NK-92 treated with Interleukin-12 subunit alpha and Interleukin-12 subunit beta, amount 100 ng/mL, for 24 hours (cell line): ENCODE results near the gene SLC25A29.

ENCODE experiments used
- DNase-seq: peaks from one replicate; lab custom pipeline; 2025; lab: John Stamatoyannopoulos, UW

SLC25A29 gene

DNA sequence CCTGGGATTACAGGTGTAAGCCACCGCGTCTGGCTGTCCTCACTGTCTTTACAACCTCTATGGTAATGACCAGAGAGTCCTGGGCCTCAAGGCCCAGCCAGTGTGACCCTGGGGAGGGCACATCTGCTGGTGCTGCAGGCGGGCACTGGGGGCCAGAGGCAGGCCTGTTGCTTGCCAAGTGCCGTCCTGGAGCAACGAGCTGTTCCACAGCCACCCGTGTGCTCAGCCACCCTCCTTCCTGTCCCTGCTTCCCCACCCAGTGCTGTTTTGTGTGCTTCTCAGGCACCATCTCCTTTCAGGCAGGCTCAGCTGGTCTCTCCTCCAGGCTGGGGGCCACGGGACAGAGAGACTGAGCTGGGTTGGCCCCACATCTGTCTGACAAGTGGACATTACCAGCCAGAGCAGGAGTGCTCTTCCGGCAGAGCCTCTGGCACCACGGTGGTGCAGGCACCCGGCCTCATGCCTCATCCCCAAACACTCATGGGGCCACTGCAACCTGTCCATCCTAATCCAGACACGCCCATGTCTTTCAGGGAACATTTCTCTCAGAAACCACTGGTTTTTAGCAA lies 25.9 kb upstream of the SLC25A29 start:
- DNase-seq = no peak

DNA sequence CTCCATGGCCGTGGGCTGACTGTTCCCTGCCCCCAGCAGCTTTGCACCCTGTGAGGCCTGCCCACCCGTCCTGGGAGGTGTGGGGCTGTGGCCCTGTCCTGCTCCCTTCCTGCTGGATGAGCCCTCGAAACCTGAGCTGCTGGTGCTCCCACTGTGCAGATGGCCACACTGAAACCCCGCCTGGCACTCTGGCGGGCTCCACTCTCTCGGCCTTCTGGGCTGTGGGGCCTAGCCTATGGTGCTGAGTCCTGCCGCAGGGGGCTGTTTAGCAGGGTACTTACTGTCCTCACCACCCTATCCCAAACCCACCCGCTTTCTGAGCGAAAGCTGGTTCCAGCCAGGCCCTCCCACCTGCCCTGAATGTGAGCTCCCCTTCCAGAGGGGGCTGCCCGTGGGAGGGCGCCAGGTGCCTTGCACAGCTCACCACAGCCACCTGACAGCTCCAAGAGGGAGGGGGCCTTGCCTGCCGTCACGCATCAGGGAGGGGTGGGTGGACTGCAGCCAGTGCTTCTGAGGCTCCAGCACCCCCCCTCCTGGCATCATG lies 24.2 kb upstream of the SLC25A29 start:
- no peak for DNase-seq

DNA sequence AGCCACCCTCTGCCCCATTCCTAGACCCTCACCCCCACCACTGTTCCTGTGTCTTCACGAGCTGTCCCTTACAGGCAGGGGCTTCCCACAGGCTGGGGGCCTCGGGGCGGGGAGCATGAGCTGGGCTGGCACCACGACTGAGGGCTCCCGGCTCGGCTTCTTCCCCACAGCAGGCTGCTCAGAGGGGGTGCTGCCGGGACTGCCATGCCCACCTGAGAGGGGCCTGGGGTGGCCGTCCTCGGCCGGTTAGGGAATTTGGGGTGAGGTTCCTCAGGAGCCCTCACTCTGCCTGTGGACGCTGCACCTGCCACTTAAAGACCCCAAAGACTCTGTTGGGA lies 23.7 kb upstream of the SLC25A29 start:
- no peak for DNase-seq

DNA sequence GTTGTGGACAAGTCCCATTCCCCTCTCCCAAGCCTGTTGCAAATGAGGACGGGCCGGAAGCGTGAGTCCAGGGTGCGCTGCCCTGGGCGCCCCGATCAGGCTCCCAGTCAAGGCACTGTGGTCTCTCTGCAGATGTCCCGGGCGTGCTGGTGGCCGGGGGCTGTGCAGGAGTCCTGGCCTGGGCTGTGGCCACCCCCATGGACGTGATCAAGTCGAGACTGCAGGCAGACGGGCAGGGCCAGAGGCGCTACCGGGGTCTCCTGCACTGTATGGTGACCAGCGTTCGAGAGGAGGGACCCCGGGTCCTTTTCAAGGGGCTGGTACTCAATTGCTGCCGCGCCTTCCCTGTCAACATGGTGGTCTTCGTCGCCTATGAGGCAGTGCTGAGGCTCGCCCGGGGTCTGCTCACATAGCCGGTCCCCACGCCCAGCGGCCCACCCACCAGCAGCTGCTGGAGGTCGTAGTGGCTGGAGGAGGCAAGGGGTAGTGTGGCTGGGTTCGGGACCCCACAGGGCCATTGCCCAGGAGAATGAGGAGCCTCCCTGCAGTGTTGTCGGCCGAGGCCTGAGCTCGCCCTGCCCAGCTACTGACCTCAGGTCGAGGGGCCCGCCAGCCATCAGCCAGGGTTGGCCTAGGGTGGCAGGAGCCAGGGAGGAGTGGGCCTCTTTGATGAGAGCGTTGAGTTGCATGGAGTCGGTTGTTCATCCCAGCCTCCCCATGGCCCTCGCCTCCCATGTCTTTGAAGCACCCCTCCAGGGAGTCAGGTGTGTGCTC lies 23.2 kb upstream of the SLC25A29 start:
- no peak for DNase-seq

DNA sequence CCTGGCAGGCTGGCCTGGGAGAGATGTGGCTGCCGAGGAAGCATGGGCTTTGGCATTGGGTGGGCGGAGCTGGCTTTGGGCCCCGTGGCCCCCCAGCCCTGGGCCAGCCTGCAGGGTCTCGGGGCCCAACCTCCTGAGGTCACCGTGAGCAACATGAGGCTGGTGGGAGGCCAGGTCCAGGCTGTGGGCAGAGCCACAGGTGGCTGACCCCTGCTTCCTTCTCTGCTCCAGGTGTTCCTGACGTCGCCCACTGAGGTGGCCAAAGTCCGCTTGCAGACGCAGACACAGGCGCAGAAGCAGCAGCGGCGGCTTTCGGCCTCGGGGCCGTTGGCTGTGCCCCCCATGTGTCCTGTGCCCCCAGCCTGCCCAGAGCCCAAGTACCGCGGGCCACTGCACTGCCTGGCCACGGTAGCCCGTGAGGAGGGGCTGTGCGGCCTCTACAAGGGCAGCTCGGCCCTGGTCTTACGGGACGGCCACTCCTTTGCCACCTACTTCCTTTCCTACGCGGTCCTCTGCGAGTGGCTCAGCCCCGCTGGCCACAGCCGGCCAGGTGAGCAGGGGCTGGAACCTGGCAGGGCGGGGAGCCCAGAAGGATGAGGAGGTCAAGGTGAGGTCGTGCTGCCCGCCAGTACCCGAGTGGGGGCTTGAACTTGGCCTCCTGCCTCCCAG lies 22.4 kb upstream of the SLC25A29 start:
- DNase-seq = no peak

DNA sequence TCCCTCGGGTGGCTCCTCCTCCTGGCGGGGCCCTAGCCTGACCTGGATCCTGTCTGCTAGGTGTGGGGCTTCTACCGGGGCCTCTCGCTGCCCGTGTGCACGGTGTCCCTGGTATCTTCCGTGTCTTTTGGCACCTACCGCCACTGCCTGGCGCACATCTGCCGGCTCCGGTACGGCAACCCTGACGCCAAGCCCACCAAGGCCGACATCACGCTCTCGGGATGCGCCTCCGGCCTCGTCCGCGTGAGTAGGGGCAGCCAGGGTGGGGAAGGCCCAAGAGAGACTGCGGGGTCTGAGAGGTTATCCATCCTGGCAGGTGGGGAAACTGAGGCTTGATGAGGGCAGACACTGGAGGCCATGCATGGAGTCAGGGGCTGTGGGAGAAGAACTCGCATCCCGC lies 20.9 kb upstream of the SLC25A29 start:
- DNase-seq = no peak

DNA sequence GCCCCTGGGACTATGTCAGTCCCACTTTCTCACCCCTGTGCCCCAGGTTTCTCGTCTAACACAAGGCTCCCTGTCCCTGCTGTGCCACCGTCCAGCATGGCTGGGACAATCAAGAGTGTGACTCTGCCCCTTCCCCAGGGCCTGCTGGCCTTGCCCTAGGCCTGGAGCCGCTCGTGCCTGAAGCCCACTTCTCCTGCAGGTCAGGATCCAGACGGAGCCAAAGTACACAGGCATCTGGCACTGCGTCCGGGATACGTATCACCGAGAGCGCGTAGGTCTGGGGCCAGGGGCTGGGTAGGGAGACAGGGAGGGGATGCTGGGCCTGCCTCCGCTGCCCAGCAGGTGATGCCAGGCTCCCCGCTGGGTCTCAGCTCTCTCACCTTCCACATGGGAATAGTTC lies 19.7 kb upstream of the SLC25A29 start:
- DNase-seq = no peak

DNA sequence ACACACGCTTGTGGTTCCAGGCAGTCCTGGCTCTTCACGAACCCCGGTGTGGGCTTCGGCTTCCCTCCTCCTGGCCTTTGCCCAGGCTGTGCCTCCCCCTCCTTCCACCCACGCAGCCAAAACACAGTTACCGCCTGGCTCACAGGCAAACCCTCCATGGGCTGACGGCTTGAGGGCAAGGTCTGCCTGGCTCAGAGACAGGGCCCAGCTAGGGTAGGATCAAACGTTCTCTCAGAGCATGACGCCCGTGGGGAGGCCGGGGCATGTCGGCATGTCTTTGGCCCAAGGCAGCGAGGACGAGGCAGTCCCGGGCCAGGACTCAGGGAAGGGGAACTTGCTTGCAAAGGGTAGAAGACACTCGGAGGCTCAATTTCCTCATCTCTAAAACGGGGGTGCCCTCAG lies 19.0 kb upstream of the SLC25A29 start:
- no peak for DNase-seq

DNA sequence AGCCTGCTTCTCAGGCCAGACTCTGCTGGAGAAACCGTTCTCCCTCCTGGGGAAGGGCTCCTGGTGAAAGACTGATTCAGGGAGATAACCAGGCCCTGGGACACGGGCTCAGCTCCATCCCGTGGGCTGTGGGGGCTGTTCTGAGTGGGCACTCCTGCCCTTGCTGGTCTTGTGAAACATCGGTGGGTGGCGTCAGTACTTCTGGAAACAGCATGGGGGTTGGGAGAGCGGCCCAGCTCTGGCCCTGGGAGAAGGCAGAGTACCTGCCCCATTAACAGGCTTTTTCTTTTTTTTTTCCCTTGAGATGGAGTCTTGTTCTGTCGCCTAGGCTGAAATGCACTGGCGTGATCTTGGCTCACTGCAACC lies 17.7 kb upstream of the SLC25A29 start:
- no peak for DNase-seq

DNA sequence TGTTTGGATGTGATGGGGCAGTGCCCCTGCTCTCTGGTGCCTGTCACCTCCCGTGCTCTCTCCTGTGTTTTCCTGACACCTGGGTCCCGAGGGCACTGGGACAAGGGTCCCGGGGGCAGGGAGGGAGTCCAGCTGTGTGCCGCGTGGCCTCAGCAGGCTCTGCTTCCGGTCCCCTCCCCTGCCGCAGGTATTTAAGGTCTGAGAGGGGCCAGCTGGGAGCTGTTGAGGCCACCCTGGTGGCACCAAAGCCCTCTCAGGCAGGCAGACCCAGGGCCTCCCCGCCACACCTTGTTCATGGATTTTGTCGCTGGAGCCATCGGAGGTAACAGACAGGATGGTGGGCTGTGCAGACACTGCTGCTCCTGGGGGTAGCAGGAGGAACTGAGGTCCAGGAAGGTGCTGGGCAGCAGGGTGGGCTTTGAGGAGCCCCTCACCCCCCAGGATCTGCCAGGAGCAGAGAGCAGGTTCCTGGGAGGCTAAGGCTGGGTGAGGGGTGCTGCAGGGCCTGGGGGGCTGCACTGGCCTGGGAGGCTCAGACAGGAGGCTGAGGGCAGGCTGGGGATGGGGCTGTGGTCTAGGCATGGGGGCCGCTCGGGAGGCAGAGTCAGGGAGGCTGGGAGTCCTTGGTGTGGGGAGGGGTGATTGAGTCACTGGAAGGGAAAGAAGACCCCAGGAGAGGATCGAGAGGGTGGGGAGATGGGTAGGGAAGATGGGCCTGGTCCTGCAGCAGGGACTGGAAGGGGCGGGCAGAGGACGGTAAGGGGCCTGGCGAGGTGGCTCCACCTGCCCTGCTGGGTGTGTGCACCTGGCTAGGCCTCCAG lies 17.1 kb upstream of the SLC25A29 start, which contains the start of gene SLC25A47:
Gene SLC25A47, plus strand, starts transcription at position 219 of the 821 bp plus-strand sequence. Its CDS starts 76 bp downstream, at position 295.
- no peak for DNase-seq

DNA sequence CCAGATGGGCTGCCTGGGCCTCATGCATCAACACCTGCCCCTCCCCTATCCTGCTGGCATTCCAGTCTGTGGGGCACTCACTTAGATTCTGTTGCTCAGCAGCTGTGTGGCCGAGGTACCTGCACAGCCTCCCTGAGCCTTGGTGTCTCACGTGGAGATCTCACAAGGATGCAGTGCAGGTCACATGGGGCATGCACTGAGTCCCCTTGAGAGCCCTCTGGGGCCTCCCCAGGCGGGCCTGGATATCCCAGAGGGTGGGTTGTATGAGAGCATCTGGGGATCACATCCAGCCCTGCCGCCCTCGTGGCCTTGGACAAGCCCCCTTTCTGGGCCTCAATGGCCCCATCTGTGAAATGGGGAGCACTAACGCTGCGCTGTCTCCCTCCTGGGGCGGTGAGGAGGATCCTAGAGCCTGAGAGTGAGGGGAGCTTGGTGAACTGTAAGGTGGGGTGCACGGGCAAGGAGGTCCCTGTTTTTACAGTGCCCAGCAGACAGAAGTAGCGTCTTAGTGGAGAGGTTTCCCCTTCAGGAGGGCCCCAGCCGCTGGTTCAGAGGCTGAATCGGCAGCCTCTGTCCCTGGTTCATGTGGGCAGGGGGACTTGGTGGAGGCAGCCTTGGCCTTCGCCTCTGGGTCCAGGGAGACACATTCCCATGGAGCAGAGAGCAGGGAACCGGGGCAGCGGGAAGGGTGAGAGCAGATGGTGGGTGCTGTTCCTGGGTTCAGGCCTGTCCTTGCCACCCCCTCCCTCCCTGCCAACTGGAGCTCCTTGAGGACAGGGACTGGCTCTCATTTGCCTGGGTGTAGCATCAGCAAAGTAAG lies 16.1 kb upstream of the SLC25A29 start:
- DNase-seq = no peak

DNA sequence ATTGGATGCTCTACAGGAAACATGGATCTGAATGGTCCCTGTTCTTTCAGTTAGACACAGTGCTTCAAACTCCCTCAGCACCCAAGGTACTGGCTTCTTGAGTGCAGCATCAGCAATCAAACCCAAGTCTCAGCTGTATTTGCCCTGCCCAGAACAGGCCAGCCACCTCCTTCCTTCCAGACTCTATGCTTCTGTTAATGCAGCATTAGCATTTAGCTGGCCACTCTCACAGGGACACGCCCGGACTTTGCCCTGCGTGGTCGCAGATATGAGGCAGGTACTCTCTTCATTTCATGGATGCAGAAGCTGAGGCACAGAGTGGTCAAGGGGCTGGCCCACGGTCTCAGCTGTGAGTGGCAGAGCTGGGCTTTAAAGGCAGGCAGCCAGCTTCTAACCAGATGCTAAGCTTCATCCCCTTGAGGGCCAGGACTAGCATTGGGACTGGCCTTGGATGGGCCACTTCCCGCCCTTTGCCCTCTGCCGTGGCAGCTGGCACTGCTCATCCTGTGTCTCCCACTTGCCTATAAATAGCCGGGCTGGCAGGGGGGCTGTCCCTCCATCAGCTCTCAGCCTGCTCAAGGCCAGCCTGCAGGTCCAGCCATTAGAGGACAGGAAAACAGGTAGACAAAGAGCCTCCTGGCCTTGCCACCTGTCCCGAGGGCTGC lies 15.4 kb upstream of the SLC25A29 start:
- DNase-seq = no peak

DNA sequence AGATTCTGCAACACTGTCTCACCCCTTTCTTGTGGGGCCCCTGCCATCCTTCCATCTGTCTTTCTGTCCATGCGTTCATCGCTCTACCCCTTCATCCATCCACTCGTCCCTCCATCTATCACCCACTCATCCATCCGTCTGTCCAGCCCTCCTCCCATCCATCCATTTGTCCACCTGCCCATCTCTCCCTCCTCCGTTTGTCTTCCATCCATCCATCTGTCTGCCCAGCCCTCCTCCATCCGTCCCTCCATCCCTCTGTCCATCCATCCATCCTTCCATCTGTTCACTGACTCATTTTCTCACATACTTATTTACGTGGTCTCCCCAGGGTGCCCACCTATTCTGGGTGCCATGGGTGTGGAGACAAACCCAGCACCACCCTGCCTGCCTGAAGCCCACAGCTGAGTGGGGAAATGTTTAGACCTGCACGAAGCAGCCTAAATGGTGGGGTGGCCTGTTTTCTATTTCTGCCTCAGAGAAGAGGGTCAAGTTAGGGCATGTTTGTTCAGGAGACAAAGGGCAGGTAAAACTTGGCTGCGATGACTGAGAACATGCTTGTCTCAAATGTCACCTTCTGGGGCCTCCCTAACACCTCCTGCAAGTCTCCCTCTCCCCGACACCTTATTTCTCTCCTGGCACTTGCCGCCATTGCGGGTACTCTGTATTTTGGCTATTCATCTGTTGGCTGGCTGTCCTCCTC lies 14.1 kb upstream of the SLC25A29 start:
- no peak for DNase-seq

DNA sequence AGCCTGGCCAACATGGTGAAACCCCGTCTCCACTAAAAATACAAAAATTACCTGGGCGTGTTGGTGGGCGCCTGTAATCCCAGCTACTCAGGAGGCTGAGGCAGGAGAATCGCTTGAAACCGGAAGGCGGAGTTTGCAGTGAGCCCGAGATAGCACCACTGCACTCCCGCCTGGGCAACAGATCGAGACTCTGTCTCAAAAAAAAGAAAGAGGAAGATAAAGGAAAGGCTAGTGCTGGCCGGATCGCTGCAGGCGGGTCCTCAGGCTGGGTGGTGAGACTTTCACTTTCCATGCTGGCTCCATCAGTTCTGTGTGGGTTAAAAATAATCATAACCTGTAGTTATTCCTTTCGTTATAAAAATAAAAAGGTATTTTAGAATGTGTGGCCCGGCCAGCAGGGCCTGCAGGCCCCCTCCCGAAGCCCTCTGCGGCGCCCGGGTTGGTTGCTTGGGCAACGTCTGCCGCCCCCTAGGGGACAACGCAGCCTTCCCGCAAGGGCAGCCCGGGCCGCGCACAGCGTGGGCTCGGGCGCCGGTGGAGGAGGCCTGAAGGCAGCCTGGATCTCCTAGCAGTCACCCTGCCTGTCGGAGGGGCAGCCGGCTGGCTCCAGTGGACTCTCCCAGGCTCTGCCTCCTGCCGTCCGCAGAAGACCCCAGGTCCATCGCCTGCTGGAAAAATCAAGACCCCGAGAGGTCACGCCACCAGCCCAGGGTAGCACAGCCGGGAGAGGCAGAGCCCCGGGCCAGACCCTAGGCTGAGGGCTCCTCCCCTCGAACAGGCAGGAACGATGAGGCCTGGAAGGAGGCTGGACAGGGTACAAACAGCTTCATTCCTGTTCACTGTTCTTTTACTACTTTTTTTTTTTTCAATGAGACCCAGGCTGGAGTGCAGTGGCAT lies 11.9 kb upstream of the SLC25A29 start:
- DNase-seq = no peak

DNA sequence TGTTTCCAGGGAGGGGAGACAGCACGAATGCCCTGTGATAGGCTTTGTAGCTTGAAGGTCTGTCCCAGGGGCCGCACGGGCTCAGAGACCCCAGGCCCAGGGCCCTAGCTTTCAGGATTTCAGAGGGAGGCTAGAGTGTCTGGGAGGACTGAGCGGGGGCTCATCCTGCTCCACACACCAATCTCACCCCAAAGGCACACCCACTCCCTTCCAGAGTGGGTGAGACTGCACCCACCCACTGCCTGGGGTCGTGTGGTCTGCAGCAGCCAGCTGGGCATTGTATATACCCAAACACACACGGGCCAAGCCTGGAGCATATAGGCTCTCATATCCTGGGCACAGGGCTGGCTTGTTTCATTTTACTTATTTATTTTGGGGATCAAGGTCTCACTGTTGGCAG lies 11.1 kb upstream of the SLC25A29 start:
- DNase-seq = no peak

DNA sequence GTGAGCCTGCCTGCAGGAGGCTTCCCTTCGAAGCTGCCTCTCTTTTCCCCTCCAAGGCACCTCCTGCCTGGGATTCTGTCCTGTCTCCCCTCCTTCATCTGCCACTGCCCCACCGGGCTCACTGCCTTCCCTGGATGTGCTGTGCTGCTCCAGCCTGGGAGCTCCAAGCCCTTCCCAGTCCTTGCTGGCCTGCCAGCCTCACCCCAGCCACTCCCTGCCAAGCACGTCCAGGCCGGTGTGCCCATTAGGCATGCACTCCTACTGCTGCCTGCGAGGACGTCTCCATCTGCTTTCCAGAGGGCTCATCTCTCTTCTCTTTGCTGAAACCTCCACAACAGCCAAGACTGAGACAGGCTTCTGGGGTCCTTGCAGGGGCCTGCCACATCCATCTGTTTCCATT lies 8.5 kb upstream of the SLC25A29 start:
- DNase-seq = no peak

DNA sequence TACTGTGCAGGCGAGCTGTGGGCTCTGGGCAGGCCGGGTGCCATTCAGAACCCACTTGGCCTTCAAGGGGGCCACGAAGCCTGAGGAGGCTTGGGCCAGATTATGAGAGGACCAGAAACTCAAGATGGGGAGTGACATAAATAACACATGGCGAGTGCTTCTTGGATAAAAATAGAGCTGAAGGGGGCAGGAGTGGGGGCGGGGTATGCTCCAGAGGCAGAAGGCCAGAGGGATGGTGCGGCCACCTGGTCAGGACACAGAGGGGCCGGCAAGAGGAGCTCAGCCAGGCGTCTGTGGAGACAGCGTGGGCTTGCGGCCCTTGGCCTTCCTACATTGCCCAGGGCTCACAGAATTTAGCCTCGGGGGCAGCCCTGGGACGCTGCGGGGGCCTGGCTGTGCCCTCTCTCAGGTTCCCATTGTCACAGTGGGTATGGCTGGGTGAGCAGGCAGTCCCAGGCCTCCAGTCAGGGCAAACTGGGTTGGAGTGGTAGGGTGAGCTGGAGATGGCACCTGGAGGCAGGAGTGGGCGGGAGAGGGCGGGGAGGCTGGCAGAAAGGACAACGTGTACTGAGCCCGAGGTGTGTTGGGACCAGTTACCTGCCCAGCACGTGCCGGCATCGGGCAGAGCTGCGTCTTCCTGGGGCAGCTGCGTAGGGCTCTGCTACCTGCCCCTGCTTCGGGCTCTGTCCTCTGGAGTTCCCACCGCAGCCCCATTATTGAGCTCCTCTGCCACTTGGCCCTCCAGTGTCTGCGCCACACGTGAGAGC lies 7.4 kb upstream of the SLC25A29 start:
- DNase-seq = no peak

DNA sequence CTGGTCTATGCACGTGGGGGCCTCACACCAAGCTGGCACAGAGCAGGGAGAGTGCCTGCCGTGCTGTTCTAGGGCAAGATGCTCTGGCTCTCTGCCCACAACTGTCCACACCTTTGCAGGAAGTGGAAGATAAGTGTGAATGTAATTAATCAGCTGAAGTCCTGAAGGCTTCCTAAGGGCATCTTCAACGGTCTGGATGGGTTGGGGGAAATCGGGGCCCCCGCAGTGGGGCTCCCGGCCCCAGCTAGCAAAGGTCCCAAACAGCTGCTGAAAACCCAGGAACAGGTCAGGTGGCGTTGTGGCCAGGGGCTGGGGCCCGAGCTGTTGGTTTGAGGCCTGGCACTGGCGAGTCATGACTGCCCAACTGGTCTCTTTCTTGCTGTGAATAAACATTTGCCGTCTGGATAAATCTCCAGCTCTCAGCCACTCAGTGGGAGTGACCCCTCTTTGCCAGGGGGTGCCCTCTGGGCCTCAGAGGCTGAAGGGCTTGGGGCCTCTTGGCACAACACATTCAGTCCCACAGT lies 6.7 kb upstream of the SLC25A29 start:
- no peak for DNase-seq
